ENCODE data around the gene ASH1L. TPM values are rescaled to one million over a fixed set of nuclear protein-coding genes. Genes with fewer than 3 reads are reported as not detected.

Gene ASH1L
- total and polyA plus RNA-seq, 2 donors (not counting 3 experiments of a cell fraction or from before 2014, with no cell fraction given), result 11.6 to 29.2 TPM

GRCh38 chr1:155518484-155518883 lies 44.1 kb downstream of the ASH1L start:
- no peaks in the 10 kb centered on the region for H3K27me3 ChIP-seq (ENCODE audit: control insufficient read depth in 2 of 2, insufficient read depth in 2 of 2, low read length in 2 of 2)
- intact Hi-C loops (cut with micrococcal nuclease) (no loop called here), dilution Hi-C loops (cut with MboI; ENCODE audit: extremely low pct_ligation_motif_present, low sequenced_read_pairs) (no loop called here)
- H3K79me2 ChIP-seq (ENCODE audit: control insufficient read depth, insufficient read depth, low read length), result peaks cover 30% of the 10 kb centered on the region
- TF ChIP-seq POLR2A (IDR thresholded peaks at IDR 0.05; ENCODE audit: low read depth, low read length) (no peak), MYC (IDR thresholded peaks at IDR 0.05; ENCODE audit: low read depth, low read length) (no peak), CTCF (IDR thresholded peaks at IDR 0.05; ENCODE audit: extremely low read depth in 1 of 2, insufficient read depth in 1 of 2, low read depth in 1 of 2, low read length in 2 of 2) (no peak), MAX (IDR thresholded peaks at IDR 0.05; ENCODE audit: insufficient read depth, insufficient read length) (no peak), POLR2AphosphoS5 (IDR thresholded peaks at IDR 0.05; ENCODE audit: insufficient read depth, low read depth, low read length) (no peak), JUN (IDR thresholded peaks at IDR 0.05; ENCODE audit: borderline replicate concordance, insufficient read depth, insufficient read length, low read depth) (no peak), GATA2 (IDR thresholded peaks at IDR 0.05; ENCODE audit: insufficient read depth, insufficient read length, low read depth, low read length) (no peak), FOS (IDR thresholded peaks at IDR 0.05; ENCODE audit: borderline replicate concordance, insufficient read depth, low read length) (no peak), EZH2 (IDR thresholded peaks at IDR 0.05; ENCODE audit: borderline replicate concordance, low read depth, low read length, severe bottlenecking) (no peak)
- no peak overlapping the region for H3K4me2 ChIP-seq (ENCODE audit: insufficient read depth, low read length)
- H3K36me3 ChIP-seq (ENCODE audit: control insufficient read depth in 2 of 2, extremely low read depth in 1 of 2, insufficient read depth in 2 of 2, low read length in 2 of 2), result no peaks in the 10 kb centered on the region
- DNase-seq (ENCODE audit: low read depth, low spot score) (no peak), FAIRE-seq (no peak)
- H4K20me1 ChIP-seq (replicated peaks; ENCODE audit: control insufficient read depth, extremely low read depth, insufficient read depth, low read length), result peaks cover 12% of the 10 kb centered on the region
- CTCF ChIA-PET, result interaction anchor here (0.6 to 1.1 kb wide), 3 partner anchors 14 to 173 kb away, joined by 3 to 4 read pairs (median 3); no protein-coding TSS in a partner anchor
- peaks cover 2% of the 10 kb centered on the region for H3K9me1 ChIP-seq (replicated peaks; ENCODE audit: control insufficient read depth, extremely low read depth, insufficient read depth, low read length)
- H3K4me1 ChIP-seq (ENCODE audit: control insufficient read depth, extremely low read depth, insufficient read depth, low read length), result peaks cover 4% of the 10 kb centered on the region
- H3K4me3 ChIP-seq (replicated peaks in 1 of 3; ENCODE audit: insufficient read depth in 1 of 3, low read depth in 1 of 3, low read length in 3 of 3), result no peak overlapping the region
- no TSS peak for BruUV-seq (replicated peaks)
- H2AFZ ChIP-seq (ENCODE audit: low read depth, low read length), result no peak overlapping the region
- H3K9me3 ChIP-seq (replicated peaks; ENCODE audit: control insufficient read depth, insufficient read depth, low read length), result no peaks in the 10 kb centered on the region
- no peak overlapping the region for H3K9ac ChIP-seq (replicated peaks; ENCODE audit: extremely low read depth, insufficient read depth, low read length)
- POLR2A ChIA-PET, result no interaction called here
- H3K27ac ChIP-seq (ENCODE audit: insufficient read depth, low read depth, low read length), result no peak overlapping the region

Data from endothelial cell of umbilical vein (primary cell).